Stimulated activated CD8-positive, alpha-beta memory T cell treated with anti-CD3 and anti-CD28 coated beads, Interleukin-15, amount 100 ng/mL, for 48 hours (primary cell): Measurements from ENCODE around the gene CEMIP2.
"Not testable (repeated sequence)": the region's sequence is repeated elsewhere in the genome, so short reads cannot be mapped to it uniquely, and the experiment has no call there.

Experiments used
- DNase-seq, 2 donors: peaks; one replicate each; pipeline ENCODE4 v3.0.0-alpha.2; 2020; ENCODE audit warnings: low read depth in 2 of 2

CEMIP2 gene

DNA sequence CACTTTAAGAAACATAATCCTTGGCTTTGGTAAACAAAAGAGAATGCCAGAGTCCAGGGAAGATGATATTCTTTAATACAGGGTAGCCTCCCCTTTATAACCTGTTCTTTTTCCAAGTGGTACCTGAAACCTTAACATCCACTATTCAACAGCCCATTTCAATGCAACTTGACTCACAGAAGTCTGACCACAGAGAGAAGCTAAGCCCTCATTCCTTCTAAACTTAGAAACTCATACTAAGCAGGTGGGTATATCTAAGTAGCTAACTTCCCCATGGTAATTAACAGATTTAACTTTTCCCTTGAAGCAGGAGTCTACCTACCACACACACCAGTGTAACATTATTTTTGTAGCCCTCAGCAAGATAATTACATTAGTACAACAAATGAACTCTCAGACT lies 91.9 kb downstream of the CEMIP2 start:
- no peak for DNase-seq

DNA sequence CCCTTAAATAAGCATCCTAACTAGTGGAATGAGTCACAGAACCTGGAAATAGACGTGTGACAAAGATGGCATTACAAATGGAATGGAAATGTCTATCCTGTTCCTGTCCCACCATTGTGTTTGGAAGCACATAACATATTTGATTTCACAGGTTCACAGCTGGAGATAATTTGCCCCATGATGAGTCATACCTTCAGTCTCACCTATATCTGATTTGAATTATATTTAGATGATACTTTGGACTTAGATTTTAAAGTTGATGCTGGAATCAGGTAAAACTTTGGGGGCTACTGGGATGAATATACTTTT lies 92.5 kb downstream of the CEMIP2 start:
- no peak for DNase-seq

DNA sequence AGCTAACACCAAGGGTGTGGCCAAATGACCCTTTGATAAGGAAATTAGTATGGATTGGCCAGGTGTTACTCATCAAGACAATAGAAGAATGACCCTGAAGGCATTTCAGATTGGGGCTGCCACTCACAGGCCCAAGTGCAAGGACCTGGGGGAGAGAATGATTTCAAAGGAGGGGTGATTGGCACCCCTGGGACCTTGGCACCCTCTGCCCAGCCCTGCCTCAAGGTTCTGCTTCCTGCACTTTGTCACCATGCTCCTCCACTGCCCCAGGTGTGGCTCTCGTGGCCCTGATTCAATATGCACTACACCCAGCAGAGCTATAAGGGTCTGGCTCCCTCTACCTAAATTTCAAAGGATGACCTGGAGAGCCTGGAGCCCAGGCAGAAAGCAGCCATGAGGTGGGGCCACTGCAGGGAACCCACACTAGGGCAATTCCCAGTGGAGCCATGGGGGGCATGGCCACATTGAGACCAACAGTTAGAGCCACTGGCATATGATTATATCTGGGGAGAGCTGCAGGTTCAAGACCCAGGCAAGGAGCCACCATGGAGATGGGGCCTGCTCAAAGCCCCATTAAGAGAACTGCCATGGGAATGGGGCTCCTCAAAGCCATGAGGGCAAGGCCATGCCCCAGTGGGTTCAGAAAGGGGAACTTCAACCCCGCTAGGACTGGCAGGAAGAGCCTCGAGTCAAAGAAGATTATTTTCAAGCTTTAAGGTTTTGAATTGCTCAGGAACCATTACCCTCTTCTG lies 93.0 kb downstream of the CEMIP2 start:
- no peak for DNase-seq

DNA sequence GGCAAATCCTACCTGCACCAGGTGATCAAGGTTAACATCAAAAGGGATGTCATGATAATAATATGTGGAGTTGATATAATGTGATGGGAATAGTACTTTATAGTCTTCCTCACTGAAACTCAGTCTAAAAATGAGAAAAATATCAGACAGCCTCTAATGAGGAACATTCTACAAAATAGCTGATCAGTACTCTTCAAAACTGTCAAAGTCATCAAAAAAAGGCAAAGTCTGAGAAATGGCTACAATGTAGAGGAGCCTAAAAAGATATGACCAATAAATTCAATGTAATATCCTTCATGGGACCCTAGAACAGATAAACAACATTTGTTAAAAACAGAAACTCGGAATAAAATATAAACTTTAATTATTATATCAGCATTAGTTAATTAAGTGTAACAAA lies 95.7 kb downstream of the CEMIP2 start:
- no peak for DNase-seq

DNA sequence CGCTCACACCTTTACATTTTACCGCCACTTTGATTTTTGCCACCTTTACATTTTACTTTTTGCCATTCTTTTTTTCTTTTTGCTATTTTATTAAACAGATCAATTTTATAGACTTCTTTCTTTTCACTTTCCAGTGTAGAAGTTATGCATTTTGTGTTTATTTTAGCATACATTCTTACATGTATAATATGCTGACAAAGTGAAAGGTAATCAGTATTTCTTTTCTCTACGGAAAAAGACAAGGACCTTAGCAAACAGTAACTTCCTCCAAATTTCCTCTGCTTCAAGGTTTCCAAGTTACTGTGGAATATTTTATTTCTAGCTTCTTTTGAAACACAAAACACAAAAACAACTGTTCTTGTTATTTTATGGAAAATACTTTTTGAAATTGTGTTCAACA lies 97.0 kb downstream of the CEMIP2 start:
- DNase-seq = no peak

DNA sequence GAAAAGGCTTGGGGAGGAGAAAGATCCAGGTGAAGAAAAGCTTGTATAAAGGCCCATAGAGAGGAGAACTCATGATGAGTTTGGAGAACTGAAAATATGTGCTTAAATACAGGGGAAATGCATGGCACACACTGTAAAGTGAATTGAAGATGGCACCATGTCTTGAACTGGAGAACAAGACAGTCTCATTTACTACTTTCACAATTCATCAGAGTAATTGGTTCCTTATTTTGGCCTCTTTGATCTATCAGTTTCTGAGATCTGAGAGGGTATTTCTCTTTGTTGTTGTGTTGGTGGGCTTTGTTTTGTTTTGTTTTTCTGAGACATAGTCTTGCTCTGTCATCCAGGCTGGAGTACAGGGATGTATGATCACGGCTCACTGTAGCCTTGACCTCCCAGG lies 98.2 kb downstream of the CEMIP2 start:
- no peak for DNase-seq

DNA sequence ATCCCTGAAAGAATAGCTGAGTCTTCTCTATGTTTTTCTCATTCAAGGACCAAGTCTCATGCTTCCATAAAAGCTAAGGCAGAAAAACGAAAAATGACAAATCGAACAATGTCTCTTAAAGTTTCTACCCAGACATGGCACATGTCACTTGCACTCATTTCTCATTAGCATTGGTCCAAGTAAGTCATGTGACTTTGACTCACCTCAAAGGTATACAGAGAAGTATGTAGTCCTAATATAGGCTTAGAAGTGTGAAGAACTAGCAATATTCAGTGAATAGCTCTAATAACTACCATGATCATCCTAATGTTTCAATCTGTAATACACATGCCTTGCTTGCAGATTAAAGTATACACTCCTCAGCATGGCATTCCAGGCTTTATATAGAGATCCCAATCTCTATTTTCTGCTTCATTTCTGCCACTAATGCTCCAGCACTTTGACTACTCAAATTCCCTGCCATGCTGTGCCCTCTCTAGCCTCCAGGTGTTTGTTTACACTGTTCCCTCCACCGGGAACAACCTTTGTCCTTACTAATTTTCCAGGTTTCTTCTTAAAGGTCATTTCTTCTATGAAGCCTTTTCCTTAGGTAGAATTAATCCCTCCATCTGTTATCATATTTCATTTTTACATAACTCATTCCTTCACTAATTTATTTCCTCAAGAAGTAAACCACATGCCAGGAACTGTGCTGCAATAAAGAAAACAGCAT lies 98.9 kb downstream of the CEMIP2 start:
- DNase-seq = no peak

DNA sequence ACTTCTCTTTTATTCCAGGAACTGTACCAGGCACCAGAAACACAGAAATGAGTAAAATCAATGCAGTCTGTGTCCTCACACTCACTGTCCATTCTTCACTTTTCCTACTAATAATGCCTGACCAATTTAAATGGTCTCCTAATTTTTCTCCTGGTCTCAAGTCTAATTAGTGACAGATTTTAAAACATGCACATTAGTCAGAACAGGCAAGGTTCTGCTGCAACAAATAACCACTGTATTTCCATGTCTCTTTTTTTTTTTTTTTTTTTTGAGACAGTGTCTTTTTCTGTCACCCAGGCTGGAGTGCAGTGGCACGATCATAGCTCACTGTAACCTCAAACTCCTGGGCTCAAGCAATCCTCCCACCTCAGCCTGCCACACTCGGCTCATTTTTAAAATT lies 99.6 kb downstream of the CEMIP2 start:
- no peak for DNase-seq

DNA sequence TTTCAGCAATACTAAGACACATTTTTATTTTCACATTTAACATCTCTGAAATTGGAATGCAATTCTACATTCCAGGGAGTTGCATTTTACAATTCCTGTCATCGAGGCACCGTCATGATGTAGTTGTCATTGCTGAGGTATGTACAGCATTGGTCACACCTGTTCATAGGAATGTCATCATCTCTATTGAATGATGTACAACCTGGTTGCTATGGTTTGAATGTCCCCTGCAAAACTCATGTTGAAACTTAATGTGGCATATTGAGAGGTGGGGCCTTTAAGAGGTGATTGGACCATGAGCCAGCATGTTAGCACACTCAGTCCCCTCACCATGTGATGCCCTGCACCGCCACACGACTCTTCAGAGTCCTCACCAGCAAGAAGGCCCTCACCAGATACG lies 103.1 kb downstream of the CEMIP2 start:
- DNase-seq = no peak

DNA sequence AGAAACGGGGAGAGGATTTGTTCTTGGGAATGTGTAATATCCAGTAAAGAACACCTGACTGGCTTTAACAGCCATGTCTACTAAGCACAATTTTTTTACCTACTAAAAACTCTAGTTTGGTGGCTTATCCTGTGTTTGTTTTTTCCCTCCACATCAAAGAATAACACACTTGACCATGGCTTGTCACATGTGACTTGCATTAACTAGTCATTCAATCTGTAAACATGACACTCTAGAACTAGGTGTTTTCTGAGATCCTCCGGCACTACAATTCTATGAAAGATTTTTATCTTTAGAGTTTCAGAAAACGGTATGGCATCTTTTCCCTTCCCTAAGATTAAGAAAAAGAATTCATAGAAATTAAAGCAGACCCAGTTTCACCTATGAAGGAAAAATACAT lies 103.7 kb downstream of the CEMIP2 start:
- no peak for DNase-seq

DNA sequence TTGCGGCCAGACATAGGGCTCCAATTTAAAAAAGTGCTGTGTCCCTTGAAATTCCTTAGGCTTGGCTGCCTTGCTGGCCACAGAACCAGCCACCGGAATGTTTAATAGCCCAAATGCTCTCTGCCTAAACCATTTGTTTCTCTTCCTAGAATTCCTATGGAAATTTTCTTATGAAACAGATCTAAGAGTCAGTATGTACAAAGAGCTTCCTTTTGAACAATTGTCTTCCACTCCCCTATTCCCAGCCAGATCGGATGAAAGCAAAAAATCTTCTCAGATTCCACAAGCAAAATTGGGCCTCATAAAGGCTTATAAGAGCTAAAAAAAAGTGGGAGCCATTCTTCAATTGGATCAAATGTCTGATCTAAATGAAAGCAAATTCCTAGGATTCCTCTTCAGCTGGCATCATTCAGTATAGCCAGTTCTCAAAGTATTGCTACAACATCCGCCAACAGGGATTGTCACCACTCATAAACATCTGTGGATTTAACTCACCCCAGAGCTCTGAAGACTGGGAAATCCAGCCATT lies 104.3 kb downstream of the CEMIP2 start:
- DNase-seq = no peak

DNA sequence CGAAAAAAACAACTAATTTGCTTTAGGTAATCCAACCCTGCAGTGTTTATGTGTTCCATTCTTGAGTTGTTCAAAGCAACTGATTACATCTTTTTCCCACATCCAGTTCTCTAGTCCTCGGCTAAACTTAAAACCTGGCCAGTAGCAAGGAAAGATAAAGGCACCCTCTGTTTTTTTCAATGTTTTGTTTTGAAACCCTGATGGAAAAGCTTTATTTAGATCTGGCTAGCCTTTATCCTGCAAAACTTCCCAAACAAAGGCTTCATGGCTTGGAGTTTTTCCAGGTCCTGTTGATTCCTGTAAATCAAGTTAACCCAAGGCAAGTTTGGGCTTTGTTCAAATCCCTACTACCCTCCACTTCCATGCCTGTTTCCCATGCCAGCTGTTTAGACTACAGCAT lies 105.1 kb downstream of the CEMIP2 start:
- DNase-seq = no peak

DNA sequence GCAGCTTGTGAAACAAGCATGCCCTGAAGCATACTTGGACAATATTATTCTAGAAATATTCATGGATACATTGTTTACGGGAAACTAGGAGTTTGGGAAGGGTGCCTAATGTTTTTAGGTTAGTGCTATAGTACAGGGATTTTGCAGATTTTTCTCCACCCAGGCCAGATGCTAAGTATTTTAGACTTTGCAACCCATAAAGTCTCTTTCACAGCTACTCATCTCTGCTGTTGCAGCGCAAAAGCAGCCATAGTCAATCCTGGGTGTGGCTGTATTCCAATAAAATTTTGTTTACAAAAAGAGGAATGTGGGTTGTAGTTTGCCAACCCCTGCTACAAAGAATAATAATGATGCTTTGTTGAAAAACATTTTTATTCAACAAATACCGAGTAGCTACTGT lies 106.2 kb downstream of the CEMIP2 start:
- no peak for DNase-seq

DNA sequence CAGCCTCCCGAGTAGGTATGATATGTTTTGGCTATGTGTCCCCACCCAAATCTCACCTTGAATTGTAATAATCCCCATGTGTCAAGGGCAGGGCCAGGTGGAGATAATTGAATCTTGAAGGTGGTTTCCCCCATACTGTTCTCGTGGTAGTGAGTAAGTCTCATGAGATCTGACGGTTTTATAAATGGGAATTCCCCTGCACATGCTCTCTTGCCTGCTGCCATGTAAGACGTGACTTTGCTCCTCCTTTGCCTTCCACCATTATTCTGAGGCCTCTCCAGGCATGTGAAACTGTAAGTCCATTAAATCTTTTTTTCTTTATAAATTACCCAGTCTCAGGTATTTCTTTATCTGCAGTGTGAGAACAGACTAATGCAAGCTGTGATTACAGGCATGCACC lies 111.0 kb downstream of the CEMIP2 start:
- DNase-seq = not testable (repeated sequence)

DNA sequence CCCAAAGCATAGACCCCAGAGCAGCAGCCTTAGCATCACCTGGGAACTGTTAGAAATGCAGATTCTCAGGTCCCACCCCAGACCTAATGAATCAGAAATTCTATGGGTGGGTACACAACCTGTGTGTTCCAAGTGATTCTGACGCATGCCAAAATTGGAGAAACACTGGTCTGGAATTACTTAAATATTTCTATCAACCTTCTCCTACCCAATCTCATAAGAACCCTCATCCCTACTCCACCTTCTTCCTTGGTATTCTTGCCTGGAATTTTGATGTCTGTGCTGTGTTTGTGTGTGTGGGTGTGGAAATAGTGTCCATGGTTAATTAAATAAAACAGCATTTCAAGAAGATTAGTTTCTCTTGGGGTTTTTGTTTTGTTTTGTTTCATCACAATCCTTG lies 111.8 kb downstream of the CEMIP2 start:
- no peak for DNase-seq

DNA sequence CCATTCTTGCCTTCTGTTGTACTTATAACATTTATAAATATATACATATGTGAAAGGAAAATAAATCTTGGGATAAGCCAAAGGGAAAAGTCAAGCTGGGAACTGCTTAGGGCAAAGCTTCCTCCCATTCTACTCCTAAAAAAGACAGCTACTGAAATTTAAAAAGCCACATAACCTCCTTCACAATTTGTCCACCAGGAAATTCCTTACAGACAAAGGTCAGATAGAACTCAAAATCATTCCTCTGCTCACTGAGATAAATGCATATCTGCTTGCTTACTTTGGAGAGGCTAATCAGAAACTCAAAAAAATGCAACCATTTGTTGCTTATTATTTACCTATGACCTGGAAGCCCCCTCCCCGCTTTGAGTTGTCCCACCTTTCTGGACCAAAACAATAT lies 112.5 kb downstream of the CEMIP2 start:
- DNase-seq = no peak

DNA sequence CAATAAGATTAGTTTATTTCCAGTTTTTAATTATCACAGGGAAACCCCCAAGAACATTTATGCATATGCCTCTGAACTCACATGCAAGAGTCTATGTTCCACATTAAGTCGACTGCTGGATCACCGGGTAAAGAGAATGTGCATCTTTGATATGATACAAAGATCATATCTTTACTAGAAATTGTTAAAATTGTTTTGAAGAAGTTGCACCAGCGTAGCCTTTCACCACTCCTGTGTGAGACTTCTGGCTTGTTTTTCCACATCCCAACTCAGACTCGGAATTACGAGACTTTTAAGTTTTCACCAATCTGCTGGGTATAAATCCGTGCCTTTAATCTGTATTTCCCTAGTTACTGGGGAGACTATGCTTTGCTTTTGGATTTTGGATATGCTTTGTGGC lies 113.2 kb downstream of the CEMIP2 start:
- no peak for DNase-seq

DNA sequence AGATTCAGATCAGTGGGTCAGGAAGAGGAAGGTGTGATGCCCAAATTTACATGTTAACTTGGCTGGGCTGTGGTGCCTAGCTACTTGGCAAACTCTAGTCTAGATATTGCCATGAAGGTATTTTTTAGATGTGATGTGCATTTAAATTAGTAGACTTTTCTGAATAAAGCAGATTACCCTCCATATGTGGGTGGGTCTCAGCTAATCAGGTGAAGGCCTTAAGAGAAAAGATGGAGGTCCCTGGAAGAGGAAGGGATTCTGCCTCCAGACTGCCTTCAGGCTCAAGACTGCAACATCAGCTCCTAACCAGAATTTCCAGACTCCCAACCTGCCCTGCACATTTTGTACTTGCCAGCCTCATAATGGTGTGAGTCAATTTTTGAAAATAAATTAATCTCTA lies 115.8 kb downstream of the CEMIP2 start:
- DNase-seq = no peak

DNA sequence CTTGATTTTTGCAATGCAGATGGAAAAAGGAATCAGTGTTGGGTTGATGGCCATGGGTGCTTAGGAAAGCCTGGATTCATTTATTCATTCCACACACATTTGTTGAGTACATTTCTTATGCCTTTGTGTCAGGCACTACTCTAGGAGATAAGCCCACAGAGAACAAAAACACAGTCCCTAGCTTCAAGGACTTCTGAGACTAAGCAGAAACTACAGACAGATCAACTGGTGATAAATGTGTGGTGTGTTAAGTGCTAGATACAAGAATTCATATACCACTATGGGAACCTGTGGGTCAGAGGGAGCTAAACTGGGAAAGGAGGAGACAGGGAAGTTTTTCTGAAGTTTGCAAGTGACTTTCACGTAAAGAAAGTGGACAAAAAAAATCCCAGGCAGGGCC lies 119.9 kb downstream of the CEMIP2 start:
- no peak for DNase-seq

DNA sequence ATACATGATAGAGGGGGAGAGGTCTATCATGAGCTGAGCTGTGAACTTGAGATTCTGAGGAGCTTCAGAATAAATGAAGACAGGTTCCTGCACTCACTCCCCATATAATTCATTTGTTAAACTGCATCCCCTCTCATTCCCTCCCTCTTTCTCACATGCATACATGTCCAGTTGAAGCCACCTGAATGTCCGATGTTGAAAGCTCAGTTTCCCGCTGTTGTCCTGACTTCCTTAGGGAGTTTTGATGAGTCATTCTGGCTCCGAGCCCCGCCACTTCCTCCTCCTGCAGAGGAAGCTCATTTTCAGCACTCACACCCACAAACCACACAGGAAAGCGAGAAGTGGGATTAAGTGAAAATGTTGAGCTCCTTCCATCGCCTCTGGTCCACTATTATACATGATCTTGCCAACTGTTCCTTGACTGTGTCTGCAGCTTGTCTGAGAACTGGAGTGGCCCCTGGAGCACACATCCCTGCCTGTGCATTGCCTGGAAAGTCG lies 121.2 kb downstream of the CEMIP2 start:
- no peak for DNase-seq

DNA sequence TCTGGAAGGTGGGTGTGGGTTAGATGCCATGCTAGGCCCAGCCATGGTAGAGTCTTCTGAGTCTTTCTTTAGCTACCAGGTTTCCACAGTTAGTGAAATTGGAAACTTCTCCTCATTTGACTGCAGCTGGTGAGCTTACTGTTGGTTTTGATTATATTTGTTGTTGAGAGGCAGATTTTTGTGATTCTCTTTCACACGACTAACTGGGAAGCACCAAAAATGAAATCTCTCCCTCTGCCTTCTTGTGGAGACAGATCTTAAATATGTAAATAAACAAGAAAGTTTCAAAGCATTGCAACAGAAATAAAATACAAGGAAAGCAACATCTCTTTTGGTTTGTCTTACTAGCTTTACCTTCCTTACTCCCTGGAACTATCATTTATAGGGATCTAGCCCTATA lies 122.2 kb downstream of the CEMIP2 start:
- no peak for DNase-seq

DNA sequence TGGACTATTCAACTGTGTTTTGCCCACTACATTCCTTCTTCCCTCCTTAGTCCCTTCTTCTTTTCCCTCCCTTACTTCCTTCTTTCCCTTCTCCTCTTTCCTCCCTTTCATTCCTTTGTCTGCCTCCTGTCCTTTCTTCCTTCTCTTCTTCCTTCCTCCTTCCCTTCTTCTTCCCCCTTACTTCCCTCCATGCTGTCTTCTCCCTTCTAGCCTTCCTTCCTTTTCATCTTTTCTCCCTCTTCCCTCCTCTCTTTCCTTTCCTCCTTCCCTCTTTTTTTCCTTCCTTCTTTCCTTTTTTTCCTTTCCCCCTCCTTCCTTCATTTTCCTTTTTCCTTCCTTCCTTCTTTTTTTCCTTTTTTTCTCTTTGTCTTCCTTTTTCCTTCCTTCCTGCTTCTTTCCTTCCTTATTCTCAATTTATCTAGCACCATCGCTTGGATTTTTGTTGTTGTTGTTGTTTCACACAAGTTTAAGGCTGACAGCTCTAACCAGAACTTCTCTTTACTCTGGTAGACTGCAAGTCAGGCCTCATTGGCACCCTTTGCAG lies 123.4 kb downstream of the CEMIP2 start:
- no peak for DNase-seq

DNA sequence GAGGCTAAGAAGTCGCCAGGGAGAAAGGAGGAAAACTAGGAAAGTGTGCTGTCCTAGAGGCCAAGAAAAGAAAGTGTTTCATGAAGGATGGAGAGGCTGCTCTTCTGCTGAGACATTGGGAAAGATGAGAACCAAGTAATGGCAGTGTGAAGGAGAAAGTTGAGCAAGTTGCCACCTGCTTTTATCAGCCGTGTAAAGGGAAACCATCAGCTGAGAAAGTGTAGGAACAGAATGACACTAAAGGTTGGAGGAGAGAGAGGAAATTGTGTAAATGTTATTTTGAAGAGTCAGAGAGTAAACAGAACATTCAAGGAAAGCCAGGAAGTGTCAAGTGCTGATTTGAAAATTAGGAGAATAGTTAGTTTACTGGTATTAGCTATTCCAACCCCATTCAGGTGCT lies 125.0 kb downstream of the CEMIP2 start:
- no peak for DNase-seq
